IPS-11a (cell line): ENCODE results near the gene FHIT.

Source experiments
- H3K4me3 ChIP-seq: one replicate; pipeline ENCODE4 v1.5.1; 2013; ENCODE audit warnings: low read depth, low read length, control low read depth

FHIT gene

DNA sequence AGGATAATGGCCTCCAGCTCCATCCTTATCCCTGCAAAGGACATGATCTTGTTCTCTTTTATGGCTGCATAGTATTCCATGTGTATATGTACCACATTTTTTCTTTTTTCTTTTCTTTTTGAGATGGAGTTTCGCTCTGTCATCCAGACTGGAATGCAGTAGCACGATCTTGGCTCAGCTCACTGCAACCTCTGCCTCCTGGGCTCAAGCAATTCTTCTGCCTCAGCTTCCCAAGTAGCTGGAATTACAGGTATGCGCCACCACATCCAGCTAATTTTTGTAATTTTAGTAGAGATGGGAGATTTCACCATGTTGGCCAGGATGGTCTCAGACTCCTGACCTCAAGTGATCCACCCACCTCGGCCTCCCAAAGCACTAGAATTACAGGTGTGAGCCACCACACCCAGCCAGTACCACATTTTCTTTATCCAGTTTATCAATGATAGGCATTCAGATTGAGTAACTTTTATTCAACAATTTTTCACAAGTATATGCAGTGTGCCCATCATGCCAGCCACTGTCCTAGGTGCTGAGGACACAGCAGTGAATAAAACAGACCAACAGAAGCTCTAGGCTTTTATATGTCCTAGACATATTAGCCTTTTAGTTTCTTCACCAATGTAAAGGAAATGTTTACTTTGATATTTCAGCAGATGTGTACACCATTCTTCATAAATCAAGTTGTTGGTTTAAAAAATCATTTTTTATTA is 815.2 kb downstream of the FHIT start:
- no peak overlapping the region for H3K4me3 ChIP-seq

DNA sequence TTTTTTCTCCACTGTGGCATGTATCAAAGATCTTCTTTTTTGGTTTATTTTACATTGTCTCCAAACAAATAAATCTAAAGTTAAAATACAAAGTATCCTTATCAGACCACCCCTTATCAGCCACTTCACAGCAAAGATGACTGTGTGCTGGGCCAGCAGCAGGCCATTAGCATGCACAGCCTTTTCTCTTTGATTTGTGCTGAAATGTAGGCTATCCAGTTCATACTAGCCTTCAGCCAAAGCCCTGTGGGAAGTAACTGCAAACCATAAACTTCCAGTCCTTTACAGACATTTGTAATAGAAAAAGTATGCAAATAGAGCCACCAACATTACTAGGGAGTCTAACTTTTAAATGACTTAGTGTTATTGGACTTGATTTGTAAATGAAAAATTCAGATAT is 816.3 kb downstream of the FHIT start:
- no peak overlapping the region for H3K4me3 ChIP-seq

DNA sequence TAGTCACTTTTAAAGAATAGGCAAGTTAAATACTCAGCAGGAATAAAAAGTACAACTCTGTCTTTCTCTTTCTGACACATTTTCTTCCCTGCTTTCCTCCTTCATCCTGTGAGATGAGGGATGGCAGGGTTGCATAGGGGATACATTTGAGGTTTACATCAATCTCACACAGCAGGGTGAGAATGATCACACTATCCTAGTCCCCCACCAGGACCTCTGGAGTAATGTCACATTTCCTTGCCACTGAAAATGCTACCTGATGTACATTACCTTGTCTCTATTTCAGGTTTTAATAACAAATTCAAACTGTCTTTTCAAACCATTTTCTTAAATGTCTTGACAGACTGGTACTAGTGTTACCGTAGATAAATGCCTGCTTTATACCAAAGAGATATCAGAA is 816.9 kb downstream of the FHIT start:
- no peak overlapping the region for H3K4me3 ChIP-seq

DNA sequence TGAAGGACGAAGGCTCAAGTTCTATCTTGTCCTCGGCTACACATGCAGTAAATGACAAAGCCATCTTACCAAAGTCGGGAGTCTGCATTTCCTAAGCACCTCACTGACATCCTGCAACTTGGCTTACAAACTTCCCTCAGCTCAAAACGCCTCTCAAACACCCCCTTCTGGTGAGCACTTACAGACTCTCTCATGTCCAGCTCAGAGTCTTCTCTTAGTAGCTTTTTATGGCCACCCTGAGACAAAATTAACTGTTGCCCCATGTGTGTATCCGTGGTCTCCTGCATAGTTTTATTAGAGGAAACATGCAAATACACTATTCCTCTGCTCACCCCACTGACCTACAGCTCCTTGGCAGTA is 819.7 kb downstream of the FHIT start:
- no peak overlapping the region for H3K4me3 ChIP-seq

DNA sequence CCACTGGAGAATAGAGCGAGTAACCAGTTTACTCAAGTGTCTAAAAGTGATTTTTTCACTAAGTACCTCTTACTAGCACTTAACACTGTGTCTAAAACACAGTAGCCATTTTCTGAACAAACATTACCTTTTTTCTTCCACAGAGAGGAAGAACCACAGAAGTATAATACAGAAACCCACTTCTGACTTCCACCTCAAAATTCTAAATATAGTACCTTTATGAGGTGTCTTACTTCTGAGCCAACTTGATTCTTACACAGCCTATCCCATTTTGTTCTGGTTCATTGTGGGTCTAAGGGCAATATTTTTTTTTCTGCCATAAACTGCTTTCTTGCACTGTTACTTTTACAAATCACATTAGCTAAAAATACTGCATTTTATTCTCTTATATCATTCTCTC is 821.0 kb downstream of the FHIT start:
- no peak overlapping the region for H3K4me3 ChIP-seq

DNA sequence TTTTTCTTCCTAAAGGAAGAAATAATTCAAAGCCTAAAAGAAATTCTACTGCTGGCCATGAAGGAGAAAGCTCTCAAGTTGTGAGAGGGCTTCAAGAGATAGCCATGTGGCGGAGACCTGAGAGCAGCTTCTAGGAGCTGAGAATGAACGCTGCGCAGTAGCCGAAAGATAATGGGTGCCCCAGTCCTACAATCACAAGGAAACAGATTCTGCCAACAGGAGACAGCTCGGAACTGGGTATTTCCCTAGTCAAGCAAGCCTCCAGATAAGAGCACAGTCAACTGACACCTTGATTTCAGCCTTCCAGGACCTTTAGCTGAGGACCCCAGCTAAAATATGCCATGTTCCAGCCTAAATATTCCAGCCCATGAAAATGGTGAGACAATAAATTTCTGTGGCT is 824.1 kb downstream of the FHIT start:
- no peak overlapping the region for H3K4me3 ChIP-seq

DNA sequence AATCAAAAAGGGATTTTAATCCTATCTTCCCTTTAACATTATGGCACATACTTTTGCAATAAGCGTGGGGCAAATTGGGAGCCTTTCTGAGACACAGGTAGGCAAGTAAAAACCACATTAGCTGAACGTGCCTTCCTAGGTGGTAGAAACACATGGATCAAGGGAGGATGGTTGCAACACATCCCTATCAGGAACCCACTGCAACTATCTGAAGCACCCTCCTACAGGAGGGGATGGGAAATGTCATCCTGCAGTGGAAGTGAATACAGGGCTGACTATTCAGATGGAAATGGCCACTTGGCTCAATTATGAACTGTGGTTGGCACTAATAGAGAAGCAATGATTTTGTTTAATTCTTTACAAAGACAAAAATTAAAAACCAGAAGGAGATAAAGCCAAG is 826.3 kb downstream of the FHIT start:
- H3K4me3 ChIP-seq, result no peak overlapping the region

DNA sequence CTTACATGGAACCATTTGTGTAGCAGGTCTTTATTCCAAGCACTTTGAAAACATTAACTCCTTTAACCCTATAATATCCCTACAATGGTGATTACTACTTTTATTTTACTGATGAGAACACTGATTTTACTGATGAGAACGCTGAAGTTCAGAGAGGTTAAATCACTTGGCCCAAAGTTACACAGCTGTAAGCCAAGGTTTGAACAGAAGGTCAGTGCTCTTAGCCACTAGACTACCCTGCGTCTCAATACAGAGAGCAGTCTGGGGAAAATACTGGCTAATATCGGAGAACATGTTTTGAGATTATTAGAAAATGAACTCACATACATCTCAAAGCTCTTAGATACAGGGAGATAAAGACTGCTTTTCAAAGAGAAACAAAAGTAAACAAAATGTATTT is 827.2 kb downstream of the FHIT start:
- H3K4me3 ChIP-seq, result no peak overlapping the region

DNA sequence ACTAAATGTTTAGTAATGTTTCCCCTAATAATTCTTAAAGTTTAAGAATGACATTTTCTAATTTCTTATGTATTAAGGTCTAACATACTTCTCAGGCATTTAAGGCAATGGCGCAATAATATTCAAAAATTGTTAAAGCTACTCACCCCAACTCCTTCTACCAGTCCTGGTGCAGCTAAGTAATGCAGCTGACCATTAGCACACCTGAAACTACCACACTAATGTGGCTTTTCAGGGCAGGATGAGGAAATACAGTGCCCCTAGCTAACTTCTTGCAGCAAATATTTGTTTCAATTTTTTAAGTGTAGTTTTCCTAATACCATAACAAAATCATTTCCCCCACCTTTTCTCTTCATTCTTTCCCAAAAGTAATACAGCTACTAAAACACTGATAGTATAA is 827.7 kb downstream of the FHIT start:
- H3K4me3 ChIP-seq, result no peak overlapping the region

DNA sequence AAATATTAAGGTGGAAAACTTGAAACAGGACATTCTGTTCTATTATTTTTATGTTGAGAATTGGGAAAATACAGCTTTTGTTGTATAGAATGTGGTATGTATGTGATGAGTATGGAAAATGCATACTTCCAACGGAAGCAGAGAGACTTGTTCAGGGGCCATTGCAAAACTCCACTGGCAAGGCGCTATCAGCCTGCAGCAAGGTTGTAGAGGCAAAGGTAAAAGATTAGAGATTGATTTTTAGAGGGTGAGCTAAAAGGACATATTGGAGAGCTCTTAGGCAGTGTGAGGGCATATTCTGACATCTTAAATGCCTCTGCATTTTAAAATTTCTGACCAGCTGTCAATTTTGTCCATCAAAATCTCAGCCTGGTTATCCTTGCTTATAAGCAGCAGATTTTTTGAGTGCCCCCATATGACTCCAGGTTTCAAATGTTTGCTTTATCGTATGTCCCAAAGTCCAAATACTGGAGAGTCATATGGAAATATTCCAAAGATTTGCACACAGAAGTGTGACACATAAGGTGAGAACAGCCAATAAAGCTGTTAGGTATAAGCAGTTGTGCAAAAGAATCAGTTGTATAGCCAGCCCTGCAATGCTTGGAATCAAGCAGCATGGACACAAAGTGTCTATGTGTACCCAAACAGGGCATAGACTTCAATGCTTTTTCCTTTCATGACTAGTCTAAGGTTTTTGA is 829.4 kb downstream of the FHIT start:
- H3K4me3 ChIP-seq, result no peak overlapping the region

DNA sequence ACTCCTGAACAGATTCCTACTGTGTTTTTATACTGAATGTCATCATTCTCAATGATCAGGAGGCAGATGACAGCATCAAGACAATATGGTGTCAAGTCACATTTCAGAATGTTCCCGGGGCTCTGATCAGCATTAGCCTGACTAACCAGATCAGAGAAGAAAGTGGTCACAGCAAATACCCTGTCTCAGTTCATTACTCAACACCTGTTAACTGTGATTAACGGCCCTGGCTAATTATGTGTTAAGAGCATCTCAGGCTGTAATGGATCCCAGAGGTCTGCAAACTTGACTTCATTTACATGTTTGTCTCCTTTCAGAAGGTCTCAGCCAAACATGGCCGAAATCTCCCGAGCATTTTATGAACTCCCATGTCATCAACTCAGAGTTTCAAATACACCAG is 833.7 kb downstream of the FHIT start:
- no peak overlapping the region for H3K4me3 ChIP-seq

DNA sequence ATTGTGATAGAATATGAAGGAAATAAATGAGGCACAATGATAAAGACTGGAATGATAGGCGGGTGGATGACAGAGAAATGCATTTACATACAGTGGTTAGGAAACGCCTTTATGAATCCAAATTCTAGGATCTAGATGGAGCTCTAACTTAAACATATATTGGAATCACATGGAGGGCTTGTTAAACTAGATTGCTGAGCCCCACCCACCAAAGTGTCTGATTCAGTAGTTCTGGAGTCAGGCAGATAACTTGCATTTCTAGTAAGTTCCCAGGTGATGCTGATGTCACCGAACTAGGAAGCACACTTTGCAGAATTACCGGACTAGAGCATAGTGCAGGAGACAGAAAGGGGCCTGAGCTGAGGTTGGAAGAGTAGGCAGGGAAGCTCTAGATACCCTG is 837.2 kb downstream of the FHIT start:
- H3K4me3 ChIP-seq, result no peak overlapping the region

DNA sequence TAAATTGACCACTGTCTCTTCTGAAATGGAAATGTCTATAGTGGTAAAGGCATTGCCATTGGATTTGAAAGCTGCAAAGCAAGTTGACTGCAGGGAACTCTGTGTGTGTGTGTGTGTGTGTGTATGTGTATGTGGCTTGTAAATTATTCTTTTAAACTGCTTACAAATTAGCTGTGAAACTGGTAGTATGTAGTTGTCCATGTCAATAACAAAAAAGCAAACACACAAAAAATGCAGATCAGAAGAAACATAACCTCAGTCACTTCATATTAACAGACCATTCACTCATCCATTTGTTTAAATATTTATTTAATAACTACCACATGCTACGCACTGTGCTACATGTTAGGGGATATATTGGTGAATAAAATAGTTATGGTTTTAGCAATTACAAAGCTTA is 837.7 kb downstream of the FHIT start:
- H3K4me3 ChIP-seq, result no peak overlapping the region

DNA sequence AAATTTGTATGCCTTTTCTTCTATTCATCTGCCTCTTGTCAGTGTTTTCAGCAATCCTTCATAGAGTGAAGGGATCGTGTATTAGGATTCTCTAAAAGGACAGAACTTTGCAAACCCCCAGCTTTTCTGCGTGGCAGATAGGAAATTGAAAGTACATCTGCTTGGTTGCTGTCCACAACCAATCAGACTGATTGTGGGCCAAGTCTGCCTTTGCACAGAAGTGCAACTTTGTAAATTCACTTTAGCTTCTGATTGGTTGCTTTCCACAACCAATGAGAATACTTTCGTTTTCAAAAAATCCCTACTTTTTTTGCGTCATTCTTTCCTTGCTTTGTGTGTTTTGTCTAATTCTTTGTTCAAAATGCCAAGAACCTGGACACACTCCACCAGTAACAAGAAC is 847.4 kb downstream of the FHIT start:
- no peak overlapping the region for H3K4me3 ChIP-seq

DNA sequence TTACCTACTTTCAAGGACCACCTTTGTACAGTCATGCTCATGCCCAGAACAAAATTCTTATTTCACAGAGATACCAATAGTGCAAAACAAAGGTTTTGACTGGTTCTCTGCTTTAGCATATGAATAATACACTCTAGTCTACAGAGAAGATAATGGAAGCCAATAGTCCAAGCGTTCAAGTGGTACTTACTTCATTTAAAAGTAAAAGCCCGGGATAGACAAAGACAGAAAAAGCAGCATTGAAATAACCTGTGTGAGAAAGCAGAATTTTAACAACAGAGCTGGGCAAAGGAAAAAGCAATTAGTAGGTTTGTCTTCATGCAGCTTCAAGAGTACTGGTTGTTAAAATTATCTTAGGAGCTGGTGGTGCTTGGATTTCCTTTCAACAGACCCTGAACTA is 848.3 kb downstream of the FHIT start:
- H3K4me3 ChIP-seq, result no peak overlapping the region

DNA sequence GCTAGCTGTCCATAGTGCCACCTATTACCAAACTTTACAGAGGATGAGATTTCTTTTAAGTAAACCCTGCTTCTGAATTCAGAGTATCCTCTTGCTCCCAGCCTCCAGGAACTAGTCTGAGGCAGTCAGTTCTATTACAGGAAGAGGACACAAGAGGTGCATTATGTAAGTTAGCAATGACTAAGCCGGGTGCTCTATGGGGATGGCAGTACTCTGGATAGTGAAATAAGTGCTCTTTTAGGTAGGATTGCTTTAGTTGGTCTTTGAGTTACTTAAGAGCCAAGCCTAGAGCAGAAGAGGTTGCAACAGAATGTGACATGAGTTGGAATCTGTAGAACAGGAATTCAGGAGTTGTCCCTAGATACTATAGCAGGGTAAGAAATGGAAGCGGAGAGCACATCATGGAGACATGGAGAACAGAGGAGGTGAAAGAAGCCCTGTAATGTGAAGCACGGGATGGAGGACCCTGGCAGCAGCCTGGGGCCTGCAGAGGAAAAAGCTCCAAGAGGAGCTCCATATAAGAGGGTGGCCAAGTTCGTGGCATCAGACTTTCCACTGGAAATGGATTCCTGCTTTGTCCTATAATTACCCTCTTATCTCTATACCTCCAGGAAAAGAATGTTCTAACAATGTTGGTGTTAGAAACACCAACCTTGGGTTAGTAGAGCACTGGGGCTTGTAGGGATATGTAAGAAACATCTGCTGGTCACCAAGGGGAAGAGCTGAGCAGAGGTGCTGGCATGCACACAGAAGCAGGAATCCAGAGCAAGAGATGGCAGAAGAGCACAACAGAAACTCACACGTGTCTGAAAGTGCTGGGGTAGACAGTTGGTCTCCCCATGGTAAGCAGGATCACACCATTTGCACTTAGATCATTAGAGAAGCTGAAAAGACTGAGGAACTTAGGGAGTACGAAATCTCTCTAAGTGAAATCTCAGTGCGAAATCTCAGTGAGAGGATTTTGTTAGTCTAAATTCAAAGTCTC is 851.1 kb downstream of the FHIT start:
- H3K4me3 ChIP-seq, result no peak overlapping the region

DNA sequence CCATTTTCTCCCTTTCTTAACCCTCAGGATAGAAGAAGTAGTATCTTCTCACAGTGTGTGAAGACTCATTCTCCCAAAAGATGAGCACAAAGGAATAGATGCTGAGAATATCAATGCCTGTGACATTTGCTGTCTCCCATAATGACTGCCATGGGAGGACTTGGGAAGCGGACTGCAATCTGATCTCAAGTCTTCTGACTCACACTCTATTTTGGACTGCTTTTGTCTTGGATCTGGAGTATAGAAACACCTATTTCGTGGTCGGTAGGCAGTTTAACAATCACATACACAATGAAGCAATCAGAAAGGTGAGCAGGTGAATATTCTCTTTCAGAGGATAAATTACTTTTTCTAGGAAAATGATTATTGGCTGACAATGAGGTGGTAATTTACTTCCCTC is 852.0 kb downstream of the FHIT start:
- H3K4me3 ChIP-seq, result no peak overlapping the region

DNA sequence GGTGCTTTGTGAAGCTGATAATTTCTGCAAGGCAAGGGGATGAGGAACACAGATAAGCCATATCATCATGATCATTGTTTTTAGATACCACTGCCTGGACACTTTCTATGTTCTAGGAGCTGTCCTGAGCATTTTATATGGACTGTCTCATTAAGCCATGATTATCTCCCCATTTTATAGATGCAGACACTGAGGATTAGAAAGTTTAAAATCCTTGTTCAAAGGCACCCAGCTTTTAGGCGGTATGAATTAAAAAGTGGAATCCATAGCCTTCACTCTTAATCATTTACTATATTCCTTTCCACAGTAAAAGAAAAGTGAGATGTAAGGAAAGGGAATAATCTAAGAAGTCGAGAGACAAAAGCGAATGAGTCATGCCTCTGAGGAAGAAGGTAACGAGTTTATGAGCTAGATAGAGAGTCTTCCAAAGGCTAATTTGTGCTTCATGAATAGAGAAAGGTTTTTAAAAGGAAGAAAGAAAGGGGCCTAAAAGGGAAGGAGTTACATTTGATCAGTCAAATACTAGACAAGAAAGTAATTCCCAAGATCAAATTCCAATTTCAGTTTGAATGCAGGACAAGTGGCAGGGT is 856.0 kb downstream of the FHIT start:
- H3K4me3 ChIP-seq, result no peak overlapping the region

DNA sequence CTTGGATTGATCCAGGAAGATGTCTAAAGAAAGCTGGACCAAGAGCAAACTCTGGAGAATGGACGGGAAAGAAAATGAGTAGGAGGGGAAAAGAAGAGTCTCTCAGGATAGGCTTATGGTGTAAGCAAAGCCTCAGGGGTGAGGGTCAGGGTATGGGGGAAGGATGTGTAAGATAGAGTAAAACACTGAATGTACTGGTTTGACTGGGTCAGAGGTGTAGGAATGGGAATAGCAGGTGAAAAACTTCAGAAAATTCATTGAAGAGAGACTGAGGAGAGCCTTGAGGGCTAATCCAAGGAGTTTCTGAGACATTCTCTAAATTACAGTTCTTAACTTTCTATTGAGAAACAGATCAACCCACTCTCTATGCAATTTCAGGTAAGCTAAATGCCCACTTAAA is 857.3 kb downstream of the FHIT start:
- H3K4me3 ChIP-seq, result no peak overlapping the region

DNA sequence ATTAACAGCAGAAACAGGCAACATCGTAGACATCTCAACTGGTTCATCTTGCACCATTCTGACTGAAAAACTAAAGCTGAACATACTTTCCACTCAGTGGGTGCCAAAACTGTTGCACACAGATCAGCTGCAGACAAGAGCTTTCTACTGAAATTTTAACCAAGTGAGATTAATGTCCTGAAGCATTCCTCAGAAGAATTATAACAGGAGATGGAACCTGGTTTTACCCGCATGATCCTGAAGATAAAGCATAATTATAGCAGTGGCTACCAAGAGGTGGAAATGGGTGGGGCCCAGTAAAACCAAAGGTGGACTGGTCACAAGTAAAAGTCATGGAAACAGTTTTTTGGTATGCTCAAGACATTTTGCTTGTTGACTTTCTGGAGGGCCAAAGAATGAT is 858.8 kb downstream of the FHIT start:
- no peak overlapping the region for H3K4me3 ChIP-seq

DNA sequence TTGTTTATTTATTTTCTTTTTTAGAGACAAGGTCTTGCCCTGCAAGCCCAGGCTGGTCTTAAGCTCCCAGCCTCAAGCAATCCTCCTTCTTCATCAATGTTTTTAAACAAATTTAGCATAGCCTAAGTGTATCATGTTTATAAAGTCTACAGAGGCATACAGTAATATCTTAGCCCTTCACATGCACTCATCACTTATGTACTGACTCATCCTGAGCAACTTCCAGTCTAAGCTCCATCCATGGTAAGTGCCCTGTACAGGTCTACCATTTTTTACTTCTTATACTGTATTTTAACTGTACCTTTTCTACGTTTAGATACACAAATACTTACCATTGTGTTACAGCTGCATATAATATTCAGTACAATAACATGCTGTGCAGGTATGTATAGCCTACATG is 860.0 kb downstream of the FHIT start:
- no peak overlapping the region for H3K4me3 ChIP-seq
